ENCODE data around the gene TBC1D9. TPM values are rescaled to one million over a fixed set of nuclear protein-coding genes. Genes with fewer than 3 reads are reported as not detected.

Gene TBC1D9
- total and polyA plus RNA-seq, 10 of the 15 experiments (the other 5 are each of a cell fraction or from before 2014, with no cell fraction given) = 0.87 to 14.9 (median 7.1) TPM

GRCh38 chr4:140743194-140743931 lies 12.8 kb downstream of the TBC1D9 start:
- FAIRE-seq = peak; percentile 86
- H3K9ac ChIP-seq (ENCODE audit: control insufficient read depth, insufficient read depth, low read length) = peak overlapping the region; percentile 46; the same call in 1 of the 2 replicates
- peak; percentile 38; the same call in 1 of the 2 replicates for TF ChIP-seq SMC3 (IDR thresholded peaks at IDR 0.05; ENCODE audit: borderline replicate concordance, low read length)
- TF ChIP-seq EP300 (IDR thresholded peaks at IDR 0.05; ENCODE audit: borderline replicate concordance in 1 of 2, control insufficient read depth in 1 of 2, low read depth in 2 of 2, low read length in 2 of 2) = peak in 1 of 2 experiments; percentile 73; a peak in 2 of 4 replicates
- no peak for TF ChIP-seq SP1 (IDR thresholded peaks at IDR 0.05; ENCODE audit: low read depth, low read length)
- peak; percentile 30; the same call in 1 of the 2 replicates for TF ChIP-seq TCF3 (IDR thresholded peaks at IDR 0.05; ENCODE audit: borderline replicate concordance, insufficient read depth, low read depth, low read length)
- 0 out of 2 replicates have a peak, but pooled peaks have one; percentile 13 for TF ChIP-seq NBN (IDR thresholded peaks at IDR 0.05)
- TF ChIP-seq CHD2 (IDR thresholded peaks at IDR 0.05; ENCODE audit: borderline replicate concordance, low read depth, low read length) = no peak
- TF ChIP-seq PAX8 (IDR thresholded peaks at IDR 0.05) = no peak
- TF ChIP-seq KLF5 (IDR thresholded peaks at IDR 0.05; ENCODE audit: partially characterized antibody) = no peak
- peak; percentile 45; the same call in 1 of the 2 replicates for TF ChIP-seq IRF4 (IDR thresholded peaks at IDR 0.05; ENCODE audit: low read depth, low read length)
- TF ChIP-seq ZZZ3 (IDR thresholded peaks at IDR 0.05; ENCODE audit: control insufficient read depth, insufficient read length, low read depth) = no peak
- TF ChIP-seq MLLT1 (IDR thresholded peaks at IDR 0.05) = no peak
- TF ChIP-seq ELK1 (IDR thresholded peaks at IDR 0.05; ENCODE audit: low read depth, low read length) = no peak
- TF ChIP-seq SPI1 (IDR thresholded peaks at IDR 0.05; ENCODE audit: borderline replicate concordance, insufficient read depth, low read depth, low read length) = peak; percentile 86
- no peak for TF ChIP-seq CEBPB (IDR thresholded peaks at IDR 0.05; ENCODE audit: borderline replicate concordance in 1 of 2, low read depth in 2 of 2, low read length in 2 of 2)
- TF ChIP-seq POU2F2 (IDR thresholded peaks at IDR 0.05; ENCODE audit: borderline replicate concordance, low read depth, low read length) = no peak
- TF ChIP-seq SKIL (IDR thresholded peaks at IDR 0.05; ENCODE audit: low read depth, poor library complexity, severe bottlenecking) = no peak
- TF ChIP-seq HDGF (IDR thresholded peaks at IDR 0.05) = no peak
- TF ChIP-seq HCFC1 (IDR thresholded peaks at IDR 0.05; ENCODE audit: low read length) = no peak
- no peak for TF ChIP-seq BACH1 (IDR thresholded peaks at IDR 0.05; ENCODE audit: borderline replicate concordance)

More at GRCh38 chr4:140743194-140743931, 12.8 kb downstream of the TBC1D9 start:
- POLR2A ChIA-PET = no interaction called here
- WGBS (ENCODE audit: insufficient coverage, insufficient replicate concordance, low lambda C conversion rate, missing lambda C conversion rate) = 11% methylated on average over 4 of the region's 4 CpGs
- intact Hi-C loops (cut with micrococcal nuclease; ENCODE audit: unreplicated experiment) = loop anchor here (2.0 kb wide), 1 partner anchor 107 kb away; no protein-coding TSS in a partner anchor
- Histone ChIP-seq H3K79me2 (ENCODE audit: control insufficient read depth, insufficient read depth, low read length) (no peaks in the 10 kb centered on the region), H3K27ac (ENCODE audit: control insufficient read depth, insufficient read depth) (peak overlapping the region; percentile 83), H3K4me1 (ENCODE audit: control insufficient read depth, insufficient read depth, low read length) (peaks cover 25% of the 10 kb centered on the region), H3K9me3 (replicated peaks; ENCODE audit: control insufficient read depth, insufficient read depth, low read length) (no peaks in the 10 kb centered on the region), H3K36me3 (ENCODE audit: control insufficient read depth in 2 of 2, insufficient read depth in 2 of 2, low read length in 1 of 2) (no peaks in the 10 kb centered on the region), H3K4me2 (ENCODE audit: control insufficient read depth, insufficient read depth) (peak overlapping the region; percentile 85), H3K27me3 (replicated peaks in 1 of 2; ENCODE audit: control insufficient read depth in 2 of 2, insufficient read depth in 2 of 2, low read length in 1 of 2) (no peaks in the 10 kb centered on the region), H4K20me1 (ENCODE audit: control insufficient read depth, insufficient read depth) (no peaks in the 10 kb centered on the region), H2AFZ (ENCODE audit: control insufficient read depth, low read depth, low read length) (peak overlapping the region; percentile 66), H3K4me3 (peak overlapping the region; percentile 13; the same call in 1 of the 2 replicates)
- in situ Hi-C loops (cut with MboI) = no loop called here
- BruUV-seq (replicated peaks) = no TSS peak
- DNase-seq (ENCODE audit: low read depth, low spot score) (peak; percentile 58), ATAC-seq (peak; percentile 81)
- SMC1A ChIA-PET (ENCODE audit: uncharacterized antibody, unreplicated experiment) = interaction anchor here (0.7 to 1.6 kb wide), 6 partner anchors 10 to 140 kb away, joined by 3 to 5 read pairs (median 3); partner anchors contain the start of gene TBC1D9
- CTCF ChIA-PET = interaction anchor here (0.8 to 4.6 kb wide), 9 partner anchors 9 to 107 kb away, joined by 3 to 23 read pairs (median 3); no protein-coding TSS in a partner anchor
- RAD21 ChIA-PET (ENCODE audit: unreplicated experiment) = interaction anchor here (0.9 to 1.3 kb wide), 5 partner anchors 23 to 111 kb away, joined by 3 to 12 read pairs (median 4); no protein-coding TSS in a partner anchor
